ENCODE measurements around the gene NUDT15.

Gene NUDT15

DNA sequence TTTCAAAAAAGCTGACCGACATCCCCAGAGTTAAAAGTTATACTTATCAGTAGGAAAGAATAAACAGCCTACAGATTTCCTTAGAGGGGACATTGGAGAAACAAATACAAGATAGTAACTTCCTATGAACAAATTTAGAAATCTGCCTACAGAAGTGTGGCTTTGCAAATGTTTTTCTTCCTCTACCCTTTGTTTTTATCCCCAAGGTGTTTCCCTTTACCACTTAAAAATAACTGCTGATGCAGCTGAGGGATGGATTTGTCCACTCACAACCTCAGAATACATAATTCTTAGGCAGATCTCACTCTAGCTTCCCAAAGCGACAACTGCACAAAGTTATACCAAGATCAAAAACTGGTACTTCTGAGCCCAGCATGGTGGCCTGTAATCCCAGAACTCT, 36.5 kb downstream of the NUDT15 start:
- H2BK15ac ChIP-seq (ENCODE audit: low read depth, poor library complexity, severe bottlenecking): no peak overlapping the region
- WGBS: 94% methylated on average over 1 of the region's 2 CpGs

DNA sequence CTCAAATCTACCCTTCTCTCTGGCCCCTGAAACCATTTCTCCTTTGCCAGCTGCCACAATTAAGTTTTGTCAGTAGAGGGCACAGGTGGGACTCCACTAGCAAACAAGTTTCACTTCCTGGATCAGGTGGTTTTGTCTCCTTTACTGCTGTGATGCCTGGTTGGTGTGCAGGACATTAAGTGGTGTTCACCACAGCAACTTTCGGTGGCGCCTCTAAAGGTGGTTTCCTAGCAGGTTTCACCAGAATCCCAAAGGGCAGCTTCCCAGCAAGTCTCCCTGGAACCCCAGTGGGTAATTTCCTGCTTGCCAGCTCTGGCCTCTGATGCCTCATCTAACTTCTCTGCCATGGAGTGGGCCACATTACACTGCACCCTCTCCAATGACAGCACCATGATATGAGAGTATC, 40.7 kb downstream of the NUDT15 start:
- Histone ChIP-seq H2BK12ac (ENCODE audit: low read length in 2 of 2) (no peak overlapping the region), H3K79me1 (replicated peaks; ENCODE audit: low read length, poor library complexity, severe bottlenecking) (peaks cover 26% of the 10 kb centered on the region), H3K4me1 (ENCODE audit: control insufficient read depth, insufficient read depth, low read depth, low read length) (no peaks in the 10 kb centered on the region), H3K14ac (ENCODE audit: low read length in 2 of 2) (no peak overlapping the region), H3K36me3 (ENCODE audit: control insufficient read depth in 1 of 2, insufficient read depth in 2 of 2, low read depth in 1 of 2, low read length in 2 of 2) (peaks cover 30 to 93% of the 10 kb centered on the region in 2 experiments), H4K8ac (ENCODE audit: low read length) (peak overlapping the region; percentile 6), H2AK5ac (ENCODE audit: low read length, severe bottlenecking) (no peak overlapping the region), H3K4me2 (ENCODE audit: low read length, poor library complexity, severe bottlenecking) (no peak overlapping the region), H3K4ac (ENCODE audit: low read depth in 1 of 2, low read length in 2 of 2) (no peak overlapping the region), H3K23ac (ENCODE audit: low read length in 2 of 2) (no peak overlapping the region), H3K27ac (ENCODE audit: low read length, poor library complexity, severe bottlenecking) (no peak overlapping the region), H2BK5ac (ENCODE audit: low read depth, low read length, poor library complexity, severe bottlenecking) (no peak overlapping the region), H3K27me3 (ENCODE audit: control insufficient read depth in 1 of 2, insufficient read depth in 1 of 2, low read length in 2 of 2) (no peaks in the 10 kb centered on the region), H3K18ac (ENCODE audit: low read depth in 1 of 2, low read length in 2 of 2) (no peak overlapping the region), H3K9ac (ENCODE audit: low read length) (no peak overlapping the region), H2AFZ (ENCODE audit: low read depth, low read length) (no peak overlapping the region), H2BK120ac (ENCODE audit: low read depth, low read length) (no peak overlapping the region), H2BK15ac (ENCODE audit: low read depth, poor library complexity, severe bottlenecking) (no peak overlapping the region), H4K91ac (ENCODE audit: low read length) (no peak overlapping the region), H3K9me3 (ENCODE audit: control insufficient read depth, low read length) (peaks cover 16% of the 10 kb centered on the region), H3K4me3 (ENCODE audit: insufficient read depth in 1 of 2, low read depth in 1 of 2, low read length in 2 of 2) (no peak overlapping the region)
- WGBS: 50% methylated on average over 2 of the region's 2 CpGs
- DNase-seq: no peak

More for the DNA sequence above, 36.5 kb downstream of the NUDT15 start:
- Histone ChIP-seq H3K4me3 (ENCODE audit: insufficient read depth in 1 of 2, low read depth in 1 of 2, low read length in 2 of 2) (no peak overlapping the region), H4K91ac (ENCODE audit: low read length) (no peak overlapping the region), H3K18ac (ENCODE audit: low read depth in 1 of 2, low read length in 2 of 2) (no peak overlapping the region), H4K8ac (ENCODE audit: low read length) (no peak overlapping the region), H3K4me1 (ENCODE audit: control insufficient read depth, insufficient read depth, low read depth, low read length) (no peaks in the 10 kb centered on the region), H3K14ac (ENCODE audit: low read length in 2 of 2) (no peak overlapping the region), H3K4me2 (ENCODE audit: low read length, poor library complexity, severe bottlenecking) (no peak overlapping the region), H2BK120ac (ENCODE audit: low read depth, low read length) (no peak overlapping the region), H3K27ac (ENCODE audit: low read length, poor library complexity, severe bottlenecking) (no peak overlapping the region), H3K4ac (ENCODE audit: low read depth in 1 of 2, low read length in 2 of 2) (no peak overlapping the region), H2BK5ac (ENCODE audit: low read depth, low read length, poor library complexity, severe bottlenecking) (no peak overlapping the region), H2AK5ac (ENCODE audit: low read length, severe bottlenecking) (no peak overlapping the region), H3K9ac (ENCODE audit: low read length) (no peak overlapping the region), H3K79me1 (replicated peaks; ENCODE audit: low read length, poor library complexity, severe bottlenecking) (peaks cover 21% of the 10 kb centered on the region), H3K36me3 (ENCODE audit: control insufficient read depth in 1 of 2, insufficient read depth in 2 of 2, low read depth in 1 of 2, low read length in 2 of 2) (peaks cover 38 to 98% of the 10 kb centered on the region in 2 experiments), H3K27me3 (ENCODE audit: control insufficient read depth in 1 of 2, insufficient read depth in 1 of 2, low read length in 2 of 2) (no peaks in the 10 kb centered on the region), H3K23ac (ENCODE audit: low read length in 2 of 2) (no peak overlapping the region), H2AFZ (ENCODE audit: low read depth, low read length) (no peak overlapping the region), H3K9me3 (ENCODE audit: control insufficient read depth, low read length) (peaks cover 59% of the 10 kb centered on the region), H2BK12ac (ENCODE audit: low read length in 2 of 2) (no peak overlapping the region)
- DNase-seq: no peak

DNA sequence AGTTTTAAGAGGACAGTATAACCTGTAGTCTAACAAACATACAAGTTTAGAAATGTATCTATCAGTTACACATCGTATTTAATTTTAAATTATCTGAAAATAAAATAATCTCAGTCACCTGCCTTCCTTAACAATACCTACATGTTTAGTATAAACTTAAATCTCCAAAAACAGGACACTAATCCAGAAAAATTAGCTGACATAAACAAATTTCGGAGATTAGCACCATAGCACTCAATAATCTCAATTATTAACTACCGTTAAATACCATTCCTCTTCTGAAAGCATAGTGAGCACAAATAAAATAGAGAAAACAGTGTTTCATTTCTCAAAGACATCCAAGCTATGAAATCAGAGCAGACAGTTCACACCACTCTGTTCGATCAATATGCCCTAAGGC, 44.2 kb downstream of the NUDT15 start:
- no peak overlapping the region for H2BK15ac ChIP-seq (ENCODE audit: low read depth, poor library complexity, severe bottlenecking)
- H3K23ac ChIP-seq (ENCODE audit: low read length in 2 of 2): no peak overlapping the region
- H3K79me1 ChIP-seq (replicated peaks; ENCODE audit: low read length, poor library complexity, severe bottlenecking): peaks cover 21% of the 10 kb centered on the region
- no peak overlapping the region for H3K27ac ChIP-seq (ENCODE audit: low read length, poor library complexity, severe bottlenecking)
- H3K4me3 ChIP-seq (ENCODE audit: insufficient read depth in 1 of 2, low read depth in 1 of 2, low read length in 2 of 2): no peak overlapping the region
- no peak overlapping the region for H2BK12ac ChIP-seq (ENCODE audit: low read length in 2 of 2)
- DNase-seq: no peak
- H2AFZ ChIP-seq (ENCODE audit: low read depth, low read length): no peak overlapping the region
- H2BK120ac ChIP-seq (ENCODE audit: low read depth, low read length): no peak overlapping the region
- H3K4me2 ChIP-seq (ENCODE audit: low read length, poor library complexity, severe bottlenecking): no peak overlapping the region
- WGBS: 100% methylated on average over 3 of the region's 4 CpGs
- H3K9ac ChIP-seq (ENCODE audit: low read length): no peak overlapping the region
- no peak overlapping the region for H4K91ac ChIP-seq (ENCODE audit: low read length)
- H3K4me1 ChIP-seq (ENCODE audit: control insufficient read depth, insufficient read depth, low read depth, low read length): no peaks in the 10 kb centered on the region
- no peak overlapping the region for H2BK5ac ChIP-seq (ENCODE audit: low read depth, low read length, poor library complexity, severe bottlenecking)
- no peak overlapping the region for H3K18ac ChIP-seq (ENCODE audit: low read depth in 1 of 2, low read length in 2 of 2)
- peaks cover 30 to 89% of the 10 kb centered on the region in 2 experiments for H3K36me3 ChIP-seq (ENCODE audit: control insufficient read depth in 1 of 2, insufficient read depth in 2 of 2, low read depth in 1 of 2, low read length in 2 of 2)
- no peak overlapping the region for H3K14ac ChIP-seq (ENCODE audit: low read length in 2 of 2)
- H3K9me3 ChIP-seq (ENCODE audit: control insufficient read depth, low read length): no peaks in the 10 kb centered on the region
- H3K27me3 ChIP-seq (ENCODE audit: control insufficient read depth in 1 of 2, insufficient read depth in 1 of 2, low read length in 2 of 2): no peaks in the 10 kb centered on the region
- no peak overlapping the region for H2AK5ac ChIP-seq (ENCODE audit: low read length, severe bottlenecking)
- H3K4ac ChIP-seq (ENCODE audit: low read depth in 1 of 2, low read length in 2 of 2): no peak overlapping the region
- no peak overlapping the region for H4K8ac ChIP-seq (ENCODE audit: low read length)

DNA sequence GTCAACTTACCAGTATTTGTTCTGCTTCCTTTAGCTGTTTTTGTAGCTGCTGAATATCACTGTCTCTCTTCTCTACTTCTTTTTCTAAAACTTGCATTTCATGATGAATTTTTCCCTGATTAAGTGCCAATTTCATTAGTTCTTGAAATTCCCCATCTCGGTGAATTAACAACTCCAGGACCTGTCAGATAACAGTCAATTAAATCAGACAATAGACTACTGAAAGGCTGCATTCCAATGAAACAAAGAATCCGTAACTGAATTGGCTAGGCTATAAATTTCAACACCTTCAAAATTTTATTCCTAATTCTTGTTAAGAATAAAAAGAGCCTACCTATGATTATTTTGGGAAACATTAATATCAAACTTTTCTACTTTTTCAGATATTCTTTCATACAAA, 48.7 kb downstream of the NUDT15 start:
- no peak overlapping the region for H2BK120ac ChIP-seq (ENCODE audit: low read depth, low read length)
- no peak overlapping the region for H2BK5ac ChIP-seq (ENCODE audit: low read depth, low read length, poor library complexity, severe bottlenecking)
- H4K91ac ChIP-seq (ENCODE audit: low read length): no peak overlapping the region
- H3K36me3 ChIP-seq (ENCODE audit: control insufficient read depth in 1 of 2, insufficient read depth in 2 of 2, low read depth in 1 of 2, low read length in 2 of 2): peaks cover 16 to 46% of the 10 kb centered on the region in 2 experiments
- no peaks in the 10 kb centered on the region for H3K9me3 ChIP-seq (ENCODE audit: control insufficient read depth, low read length)
- no peak overlapping the region for H3K27ac ChIP-seq (ENCODE audit: low read length, poor library complexity, severe bottlenecking)
- no peak overlapping the region for H3K4me2 ChIP-seq (ENCODE audit: low read length, poor library complexity, severe bottlenecking)
- 80% methylated on average over 1 of the region's 2 CpGs for WGBS
- H4K8ac ChIP-seq (ENCODE audit: low read length): no peak overlapping the region
- peaks cover 13% of the 10 kb centered on the region for H3K79me1 ChIP-seq (replicated peaks; ENCODE audit: low read length, poor library complexity, severe bottlenecking)
- no peak overlapping the region for H2AK5ac ChIP-seq (ENCODE audit: low read length, severe bottlenecking)
- H3K27me3 ChIP-seq (ENCODE audit: control insufficient read depth in 1 of 2, insufficient read depth in 1 of 2, low read length in 2 of 2): no peaks in the 10 kb centered on the region
- no peak overlapping the region for H3K14ac ChIP-seq (ENCODE audit: low read length in 2 of 2)
- no peaks in the 10 kb centered on the region for H3K4me1 ChIP-seq (ENCODE audit: control insufficient read depth, insufficient read depth, low read depth, low read length)
- H2BK15ac ChIP-seq (ENCODE audit: low read depth, poor library complexity, severe bottlenecking): no peak overlapping the region
- no peak overlapping the region for H3K18ac ChIP-seq (ENCODE audit: low read depth in 1 of 2, low read length in 2 of 2)
- H2AFZ ChIP-seq (ENCODE audit: low read depth, low read length): no peak overlapping the region
- H2BK12ac ChIP-seq (ENCODE audit: low read length in 2 of 2): no peak overlapping the region
- no peak overlapping the region for H3K23ac ChIP-seq (ENCODE audit: low read length in 2 of 2)
- no peak overlapping the region for H3K4ac ChIP-seq (ENCODE audit: low read depth in 1 of 2, low read length in 2 of 2)
- no peak overlapping the region for H3K9ac ChIP-seq (ENCODE audit: low read length)
- no peak overlapping the region for H3K4me3 ChIP-seq (ENCODE audit: insufficient read depth in 1 of 2, low read depth in 1 of 2, low read length in 2 of 2)
- DNase-seq: no peak

Measured in mesenchymal stem cell (in vitro differentiated cells and primary cell).